Vagina (tissue), 2 donors: ENCODE results near the gene GLI3.

ENCODE experiments used
- POLR2A ChIP-seq, 2 donors: fragments of 450-650 bp; IDR thresholded peaks; one replicate each; pipeline ENCODE4 v1.6.1; 2017; ENCODE audit warnings: antibody characterized with exemption in 2 of 2, mild to moderate bottlenecking in 2 of 2, moderate library complexity in 2 of 2
- POLR2AphosphoS5 ChIP-seq, 2 donors: sonication (generic); formaldehyde crosslinking; IDR thresholded peaks; one replicate each; pipeline ENCODE4 v1.9.0; 2017; ENCODE audit warnings: antibody characterized with exemption in 2 of 2, mild to moderate bottlenecking in 2 of 2, low read depth in 1 of 2; ENCODE audit not compliant: insufficient read depth in 1 of 2
- TF ChIP-seq, protein P1 (sequence below), 3 experiments: fragments of 450-650 bp in 2 of 3; fragments of 200-600 bp in 1 of 3; sonication (generic) in 1 of 3; IDR thresholded peaks; one replicate each; pipeline ENCODE4 v1.5.1; 2017 to 2019; ENCODE audit warnings: antibody characterized with exemption in 3 of 3, mild to moderate bottlenecking in 2 of 3, moderate library complexity in 2 of 3

DNA sequence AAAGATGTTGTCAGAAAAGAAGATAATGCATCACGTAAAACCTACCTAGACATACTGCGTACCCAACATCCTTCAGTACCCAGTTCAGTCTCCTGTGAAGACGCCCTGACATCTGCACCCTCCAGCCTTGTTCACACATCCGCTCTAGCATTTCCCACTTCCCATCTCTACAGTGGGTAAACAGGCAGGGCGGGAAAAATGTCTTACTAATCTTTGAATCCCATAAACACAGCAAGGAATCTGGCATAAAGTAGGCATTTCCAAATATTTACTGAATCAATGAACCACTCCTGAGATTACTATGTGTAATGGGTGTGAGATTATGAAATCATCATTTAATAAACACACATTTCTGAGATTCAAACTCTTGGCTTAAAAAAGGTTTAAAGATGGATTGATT lies 132.8 kb downstream of the GLI3 start:
- TF ChIP-seq POLR2A (IDR thresholded peaks at IDR 0.05) (no peak), POLR2AphosphoS5 (IDR thresholded peaks at IDR 0.05; ENCODE audit: insufficient read depth in 1 of 2, low read depth in 1 of 2) (no peak)
- TF ChIP-seq, protein P1, sequence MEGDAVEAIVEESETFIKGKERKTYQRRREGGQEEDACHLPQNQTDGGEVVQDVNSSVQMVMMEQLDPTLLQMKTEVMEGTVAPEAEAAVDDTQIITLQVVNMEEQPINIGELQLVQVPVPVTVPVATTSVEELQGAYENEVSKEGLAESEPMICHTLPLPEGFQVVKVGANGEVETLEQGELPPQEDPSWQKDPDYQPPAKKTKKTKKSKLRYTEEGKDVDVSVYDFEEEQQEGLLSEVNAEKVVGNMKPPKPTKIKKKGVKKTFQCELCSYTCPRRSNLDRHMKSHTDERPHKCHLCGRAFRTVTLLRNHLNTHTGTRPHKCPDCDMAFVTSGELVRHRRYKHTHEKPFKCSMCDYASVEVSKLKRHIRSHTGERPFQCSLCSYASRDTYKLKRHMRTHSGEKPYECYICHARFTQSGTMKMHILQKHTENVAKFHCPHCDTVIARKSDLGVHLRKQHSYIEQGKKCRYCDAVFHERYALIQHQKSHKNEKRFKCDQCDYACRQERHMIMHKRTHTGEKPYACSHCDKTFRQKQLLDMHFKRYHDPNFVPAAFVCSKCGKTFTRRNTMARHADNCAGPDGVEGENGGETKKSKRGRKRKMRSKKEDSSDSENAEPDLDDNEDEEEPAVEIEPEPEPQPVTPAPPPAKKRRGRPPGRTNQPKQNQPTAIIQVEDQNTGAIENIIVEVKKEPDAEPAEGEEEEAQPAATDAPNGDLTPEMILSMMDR (IDR thresholded peaks at IDR 0.05), result no peak
